ENCODE measurements around the gene VWA8.

- no peak for TF ChIP-seq GFI1B (tag by site-specific recombination; IDR thresholded peaks at IDR 0.05)
- no peak for TF ChIP-seq ZNF350 (tag by site-specific recombination; IDR thresholded peaks at IDR 0.05)
- no peak for TF ChIP-seq ZNF830 (tag by site-specific recombination; IDR thresholded peaks at IDR 0.05; ENCODE audit: low read depth)
- TF ChIP-seq ZBTB48 (tag by site-specific recombination; IDR thresholded peaks at IDR 0.05) = no peak
- no peak for TF ChIP-seq AEBP2 (tag by site-specific recombination; IDR thresholded peaks at IDR 0.05; ENCODE audit: borderline replicate concordance)
- no peak for TF ChIP-seq ZNF768 (tag by site-specific recombination; IDR thresholded peaks at IDR 0.05)
- no peak for TF ChIP-seq PATZ1 (tag by site-specific recombination; IDR thresholded peaks at IDR 0.05)
- TF ChIP-seq CTCF (tag by site-specific recombination; IDR thresholded peaks at IDR 0.05) = no peak
- TF ChIP-seq ZBTB49 (tag by site-specific recombination; IDR thresholded peaks at IDR 0.05; ENCODE audit: low read depth) = no peak
- no peak for TF ChIP-seq ZNF398 (tag by site-specific recombination; IDR thresholded peaks at IDR 0.05)
- no peak for TF ChIP-seq PBX3 (CRISPR knock-in tag; IDR thresholded peaks at IDR 0.05)
- TF ChIP-seq ZNF274 (IDR thresholded peaks at IDR 0.05; ENCODE audit: low read length) = no peak
- no peak for TF ChIP-seq ZNF274 (tag by site-specific recombination; IDR thresholded peaks at IDR 0.05; ENCODE audit: borderline replicate concordance)
Observed at GRCh38 chr13:41854758-41855157, 106.2 kb downstream of the VWA8 start.
